H9 (cell line): Measurements from ENCODE around the gene FPGS. TPM values are rescaled to one million over a fixed set of nuclear protein-coding genes. Genes with fewer than 3 reads are reported as not detected.

Experiments used
- DNase-seq: peaks from one replicate; pipeline ENCODE4 v3.0.0-alpha.2; 2017
- H2AFZ ChIP-seq: one replicate; pipeline ENCODE4 v1.6.1; 2013; ENCODE audit warnings: mild to moderate bottlenecking, low read length, control low read depth, moderate library complexity
- H2AK5ac ChIP-seq: 2 replicates; pipeline ENCODE4 v1.6.1; 2013; ENCODE audit warnings: low read length, control low read depth, mixed read lengths; ENCODE audit not compliant: insufficient read length
- H2BK120ac ChIP-seq: one replicate; pipeline ENCODE4 v1.6.1; 2013; ENCODE audit warnings: low read depth, mild to moderate bottlenecking, low read length, control low read depth, inconsistent platforms; ENCODE audit not compliant: poor library complexity, severe bottlenecking
- H2BK12ac ChIP-seq: 2 replicates; pipeline ENCODE4 v1.6.1; 2013; ENCODE audit warnings: low read length, control low read depth, mixed read lengths, low read depth; ENCODE audit not compliant: insufficient read length
- H2BK15ac ChIP-seq: 2 replicates; pipeline ENCODE4 v1.6.1; 2013; ENCODE audit warnings: low read depth, low read length, control low read depth
- H2BK20ac ChIP-seq: one replicate; pipeline ENCODE4 v1.6.1; 2013; ENCODE audit warnings: low read depth, mild to moderate bottlenecking, low read length, control low read depth, inconsistent platforms; ENCODE audit not compliant: poor library complexity, severe bottlenecking
- H2BK5ac ChIP-seq: 2 replicates; pipeline ENCODE4 v1.6.1; 2013; ENCODE audit warnings: low read length, control low read depth, mixed read lengths; ENCODE audit not compliant: insufficient read length
- H3K14ac ChIP-seq: 2 replicates; pipeline ENCODE4 v1.6.1; 2013; ENCODE audit warnings: low read length, control low read depth; ENCODE audit not compliant: insufficient read depth
- H3K18ac ChIP-seq: 2 replicates; pipeline ENCODE4 v1.6.1; 2013; ENCODE audit warnings: low read depth, mild to moderate bottlenecking, mixed read lengths, low read length, control low read depth; ENCODE audit not compliant: insufficient read length
- H3K23ac ChIP-seq: 2 replicates; pipeline ENCODE4 v1.6.1; 2013; ENCODE audit warnings: low read length, control low read depth, mixed read lengths, low read depth; ENCODE audit not compliant: insufficient read length
- H3K23me2 ChIP-seq: 2 replicates; pipeline ENCODE4 v1.6.1; 2013; ENCODE audit warnings: low read depth, mild to moderate bottlenecking, mixed read lengths, low read length, control low read depth; ENCODE audit not compliant: insufficient read length, poor library complexity, severe bottlenecking
- H3K27ac ChIP-seq: 2 replicates; pipeline ENCODE4 v1.5.1; 2013; ENCODE audit warnings: low read length, control low read depth, mixed read lengths, low read depth; ENCODE audit not compliant: insufficient read length
- H3K27me3 ChIP-seq: 2 replicates; pipeline ENCODE4 v1.6.1; 2013; ENCODE audit warnings: low read length, control low read depth, inconsistent platforms; ENCODE audit not compliant: insufficient read depth
- H3K4ac ChIP-seq: 2 replicates; pipeline ENCODE4 v1.6.1; 2013; ENCODE audit warnings: low read depth, mild to moderate bottlenecking, control low read depth, inconsistent platforms, low read length, moderate library complexity
- H3K4me1 ChIP-seq: 2 replicates; pipeline ENCODE4 v1.6.1; 2013; ENCODE audit warnings: low read length, control low read depth, inconsistent platforms; ENCODE audit not compliant: insufficient read depth
- H3K4me2 ChIP-seq: 2 replicates; pipeline ENCODE4 v1.6.1; 2013; ENCODE audit warnings: low read length, control low read depth, mixed read lengths; ENCODE audit not compliant: insufficient read length, insufficient read depth
- H3K56ac ChIP-seq: 2 replicates; pipeline ENCODE4 v1.6.1; 2013; ENCODE audit warnings: low read depth, mild to moderate bottlenecking, mixed read lengths, low read length, control low read depth; ENCODE audit not compliant: insufficient read length
- H3K79me1 ChIP-seq: 2 replicates; pipeline ENCODE4 v1.6.1; 2013; ENCODE audit warnings: low read depth, mild to moderate bottlenecking, moderate library complexity, low read length, control low read depth, inconsistent platforms; ENCODE audit not compliant: insufficient read depth, poor library complexity, severe bottlenecking
- H3K79me2 ChIP-seq: 2 replicates; pipeline ENCODE4 v1.6.1; 2013; ENCODE audit warnings: low read length, control low read depth, inconsistent platforms; ENCODE audit not compliant: insufficient read depth
- H3K9ac ChIP-seq: 2 replicates; pipeline ENCODE4 v1.6.1; 2013; ENCODE audit warnings: low read length, control low read depth, mixed read lengths; ENCODE audit not compliant: insufficient read length; ENCODE audit errors: extremely low read depth
- H3K9me3 ChIP-seq: one replicate; pipeline ENCODE4 v1.6.1; 2013; ENCODE audit warnings: low read depth, low read length, inconsistent platforms; ENCODE audit not compliant: control insufficient read depth
- H3T11ph ChIP-seq: one replicate; pipeline ENCODE4 v1.6.1; 2013; ENCODE audit warnings: mild to moderate bottlenecking, low read length, control low read depth, inconsistent platforms
- H4K20me1 ChIP-seq: one replicate; pipeline ENCODE4 v1.6.1; 2013; ENCODE audit not compliant: control insufficient read depth, insufficient read length, insufficient read depth
- H4K5ac ChIP-seq: 2 replicates; pipeline ENCODE4 v1.6.1; 2013; ENCODE audit warnings: low read depth, mild to moderate bottlenecking, mixed read lengths, low read length, control low read depth; ENCODE audit not compliant: insufficient read length
- H4K8ac ChIP-seq: replicated peaks from 2 replicates; pipeline ENCODE4 v1.6.1; 2013; ENCODE audit warnings: low read length, control low read depth, mixed read lengths, low read depth; ENCODE audit not compliant: insufficient read length
- H4K91ac ChIP-seq: 2 replicates; pipeline ENCODE4 v1.6.1; 2013; ENCODE audit warnings: low read depth, mild to moderate bottlenecking, moderate library complexity, mixed read lengths, low read length, control low read depth; ENCODE audit not compliant: insufficient read length
- H3K27ac Mint-ChIP-seq, 3 experiments: 2 replicates in 2 of 3; 3 replicates in 1 of 3; pipeline ENCODE4 v1.8.0; 2020 to 2021; ENCODE audit warnings: mixed read lengths in 3 of 3, mild to moderate bottlenecking in 1 of 3, moderate library complexity in 1 of 3
- H3K27me3 Mint-ChIP-seq: 2 replicates; pipeline ENCODE4 v1.8.0; 2021; ENCODE audit warnings: low read depth, mild to moderate bottlenecking, moderate library complexity, mixed read lengths
- H3K36me3 Mint-ChIP-seq, 3 experiments: 2 replicates in 2 of 3; 3 replicates in 1 of 3; pipeline ENCODE4 v1.8.0; 2020 to 2021; ENCODE audit warnings: low read depth in 3 of 3, mixed read lengths in 3 of 3; ENCODE audit not compliant: insufficient read depth in 1 of 3
- H3K4me1 Mint-ChIP-seq, 2 experiments: 2 replicates each; pipeline ENCODE4 v1.8.0; 2020; ENCODE audit warnings: mixed read lengths in 2 of 2
- H3K4me3 Mint-ChIP-seq, 2 experiments: 2 replicates in 1 of 2; 3 replicates in 1 of 2; pipeline ENCODE4 v1.8.0; 2020 to 2021; ENCODE audit warnings: mild to moderate bottlenecking in 2 of 2, mixed read lengths in 2 of 2, moderate library complexity in 1 of 2
- H3K9me3 Mint-ChIP-seq, 2 experiments: 2 replicates in 1 of 2; 3 replicates in 1 of 2; pipeline ENCODE4 v1.8.0; 2020; ENCODE audit warnings: mild to moderate bottlenecking in 2 of 2, mixed read lengths in 2 of 2, moderate library complexity in 1 of 2
- CTCF ChIP-seq: fragments of 200-600 bp; sonication (generic); conservative IDR thresholded peaks from 3 replicates; pipeline ENCODE4 v1.8.0; 2021; ENCODE audit warnings: antibody characterized with exemption, mild to moderate bottlenecking
- WGBS: extraction: QIAGEN DNeasy Blood & Tissue Kit; methylation state at CpG from one replicate; pipeline ENCODE4 v1.1.7; 2013; ENCODE audit warnings: missing lambda C conversion rate, low lambda C conversion rate, mixed read lengths; ENCODE audit not compliant: insufficient read length; ENCODE audit errors: extremely low coverage; 5-methylcytosine and 5-hydroxymethylcytosine counted together
- total RNA-seq: library from RNA; stranded (reverse); gene quantifications from 2 replicates; pipeline ENCODE4 v1.2.1, GENCODE V29; 2021

The FPGS gene
- total RNA-seq, 1 experiment from 2014 or later = 68.4 TPM

DNA sequence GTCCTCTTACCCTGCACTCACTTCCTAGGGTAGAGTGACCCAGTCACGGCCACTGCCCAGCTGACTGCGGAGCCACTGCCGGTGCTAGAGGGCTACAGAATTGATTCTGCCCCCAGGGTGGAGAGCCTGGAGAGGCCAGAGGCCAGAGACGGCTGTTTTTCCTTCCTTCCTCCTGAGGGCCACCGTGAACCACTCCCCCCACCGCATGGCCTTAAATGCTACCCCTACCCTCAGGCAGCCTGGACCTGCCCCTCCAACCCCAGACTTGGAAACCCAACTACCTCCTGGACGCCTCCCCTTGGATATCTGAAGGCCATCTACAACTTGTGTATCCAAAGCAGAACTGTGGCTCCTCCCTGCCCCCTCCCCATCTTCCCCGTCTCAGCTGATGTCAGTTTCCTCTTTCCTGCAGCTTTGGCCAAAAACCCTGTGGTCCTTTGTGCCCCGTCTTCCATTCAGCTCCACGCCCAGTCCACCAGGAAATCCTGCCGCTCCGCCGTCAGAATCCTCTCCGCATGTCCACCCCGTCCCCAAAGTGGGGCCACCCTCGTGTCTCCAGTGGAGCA lies 40.5 kb upstream of the FPGS start:
- no peaks in the 10 kb centered on the region for H3K36me3 Mint-ChIP-seq

More for the DNA sequence above, 40.5 kb upstream of the FPGS start:
- H3K9me3 ChIP-seq = no peaks in the 10 kb centered on the region
- no peaks in the 10 kb centered on the region for H3K27me3 ChIP-seq
- H3K23ac ChIP-seq = no peak overlapping the region
- no peak overlapping the region for H3K4me2 ChIP-seq
- no peak overlapping the region for H3K56ac ChIP-seq
- Mint-ChIP-seq H3K27me3 (peaks cover 13% of the 10 kb centered on the region), H3K27ac (peak overlapping the region; percentile 3 to 83 (median 16); a peak in 3 of 7 replicates), H3K9me3 (no peaks in the 10 kb centered on the region; a peak in 1 of 5 replicates), H3K4me1 (peaks cover 31 to 39% of the 10 kb centered on the region in 2 experiments), H3K4me3 (peak overlapping the region in 1 of 2 experiments; percentile 57; a peak in 3 of 5 replicates)
- H2BK15ac ChIP-seq = no peak overlapping the region
- H3K27ac ChIP-seq = no peak overlapping the region
- H3K79me2 ChIP-seq = no peaks in the 10 kb centered on the region
- no peak for TF ChIP-seq CTCF
- no peak for DNase-seq
- H4K20me1 ChIP-seq = no peaks in the 10 kb centered on the region
- no peak overlapping the region; the same call in 1 of the 2 replicates for H3K14ac ChIP-seq
- H2BK5ac ChIP-seq = no peak overlapping the region
- H2BK12ac ChIP-seq = no peak overlapping the region
- H3K9ac ChIP-seq = no peak overlapping the region
- H3K23me2 ChIP-seq = no peaks in the 10 kb centered on the region
- H2BK20ac ChIP-seq = no peak overlapping the region
- H3K79me1 ChIP-seq = no peaks in the 10 kb centered on the region
- no peak overlapping the region for H4K5ac ChIP-seq
- no peak overlapping the region for H2AFZ ChIP-seq
- H4K8ac ChIP-seq = no peak overlapping the region
- no peak overlapping the region for H2AK5ac ChIP-seq
- no peak overlapping the region for H3K18ac ChIP-seq
- H4K91ac ChIP-seq = no peak overlapping the region
- peaks cover 7% of the 10 kb centered on the region; the same call in 1 of the 2 replicates for H3K4me1 ChIP-seq
- no CpG with 5 or more reads among the region's 16 CpGs for WGBS
- H3T11ph ChIP-seq = no peak overlapping the region
- H3K4ac ChIP-seq = no peak overlapping the region
- no peak overlapping the region for H2BK120ac ChIP-seq
